ENCODE data around the gene NUDT3.
A peak's percentile ranks its signal among the peaks of the same experiment; 100 is the strongest.

The NUDT3 gene

DNA sequence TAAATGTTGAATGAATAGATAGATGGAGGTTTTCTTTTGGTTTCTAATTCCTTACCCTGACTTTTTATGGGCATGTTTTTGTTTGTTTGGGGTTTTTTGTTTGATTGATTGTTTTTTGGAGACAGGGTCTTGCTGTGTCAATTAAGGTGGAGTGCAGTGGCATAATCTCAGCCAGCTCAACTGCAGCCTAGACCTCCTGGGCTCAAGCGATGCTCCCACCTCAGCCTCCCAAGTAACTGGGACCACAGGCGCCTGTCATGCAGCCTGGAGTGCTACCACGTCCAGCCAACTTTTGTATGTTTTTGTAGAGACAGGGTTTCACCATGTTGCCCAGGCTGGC is 1.5 kb upstream of the NUDT3 start:
- Histone ChIP-seq H3K4me1 (ENCODE audit: control insufficient read depth in 2 of 2, insufficient read depth in 2 of 2, low read length in 2 of 2) (peaks cover 10 to 16% of the 10 kb centered on the region in 2 donors), H3K27ac (ENCODE audit: low read depth in 2 of 2, low read length in 2 of 2) (no peak overlapping the region), H3K27me3 (ENCODE audit: control insufficient read depth in 2 of 2, insufficient read depth in 2 of 2, low read length in 2 of 2) (no peaks in the 10 kb centered on the region), H3K36me3 (ENCODE audit: control insufficient read depth in 2 of 2, insufficient read depth in 2 of 2, low read length in 2 of 2) (no peaks in the 10 kb centered on the region), H3K9ac (ENCODE audit: low read depth in 1 of 2, low read length in 2 of 2) (no peak overlapping the region), H3K9me3 (ENCODE audit: control insufficient read depth in 2 of 2, low read length in 2 of 2) (no peaks in the 10 kb centered on the region), H3K4me3 (ENCODE audit: low read length in 2 of 2) (no peak overlapping the region)

DNA sequence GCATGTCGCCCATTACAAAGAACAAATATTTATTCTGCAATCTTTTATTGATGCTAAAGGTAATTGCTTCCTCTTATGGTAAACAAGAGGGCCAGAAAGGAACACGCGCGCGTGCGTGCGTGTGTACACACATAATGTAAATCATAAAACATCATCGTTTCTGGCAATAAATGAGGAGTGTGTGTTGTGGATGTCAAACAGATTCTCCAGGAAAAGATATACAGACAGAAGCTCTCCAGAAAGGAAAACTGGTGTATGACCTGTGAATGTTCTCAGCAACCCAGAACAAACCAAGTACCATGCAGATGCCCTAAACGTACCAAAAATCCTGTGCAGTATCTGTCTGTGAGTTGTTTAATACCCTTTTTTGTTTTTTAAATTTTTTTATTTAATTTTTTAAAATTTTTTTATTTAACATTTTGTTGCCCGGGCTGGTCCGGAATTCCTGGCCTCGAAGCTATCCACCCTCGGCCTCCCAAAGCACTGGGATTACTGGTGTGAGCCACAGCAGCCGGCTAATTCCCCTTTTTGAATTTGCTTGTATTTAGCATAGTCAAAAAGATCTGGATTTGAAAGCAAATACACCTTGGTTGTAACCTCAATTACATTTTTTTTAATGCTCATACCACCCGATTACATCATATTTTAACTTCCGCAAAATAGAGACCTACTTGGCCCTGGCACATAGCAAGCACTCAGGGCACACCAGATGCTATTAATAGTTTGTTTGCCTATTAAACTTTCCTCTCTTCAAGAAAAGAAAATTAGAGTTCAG is 909 bp upstream of the NUDT3 start:
- Histone ChIP-seq H3K4me3 (ENCODE audit: low read length in 2 of 2) (peak overlapping the region; percentile 78 to 87), H3K4me1 (ENCODE audit: control insufficient read depth in 2 of 2, insufficient read depth in 2 of 2, low read length in 2 of 2) (peaks cover 10 to 16% of the 10 kb centered on the region in 2 donors), H3K9ac (ENCODE audit: low read depth in 1 of 2, low read length in 2 of 2) (peak overlapping the region; percentile 54 to 72), H3K27me3 (ENCODE audit: control insufficient read depth in 2 of 2, insufficient read depth in 2 of 2, low read length in 2 of 2) (no peaks in the 10 kb centered on the region), H3K36me3 (ENCODE audit: control insufficient read depth in 2 of 2, insufficient read depth in 2 of 2, low read length in 2 of 2) (no peaks in the 10 kb centered on the region), H3K27ac (ENCODE audit: low read depth in 2 of 2, low read length in 2 of 2) (peak overlapping the region; percentile 78 to 89), H3K9me3 (ENCODE audit: control insufficient read depth in 2 of 2, low read length in 2 of 2) (no peaks in the 10 kb centered on the region)

GRCh38 chr6:34391786-34392496 is 528 bp downstream of the NUDT3 start:
- H3K4me3 ChIP-seq (ENCODE audit: low read length in 2 of 2): peak overlapping the region; percentile 78 to 87
- peaks cover 10 to 16% of the 10 kb centered on the region in 2 donors for H3K4me1 ChIP-seq (ENCODE audit: control insufficient read depth in 2 of 2, insufficient read depth in 2 of 2, low read length in 2 of 2)
- H3K36me3 ChIP-seq (ENCODE audit: control insufficient read depth in 2 of 2, insufficient read depth in 2 of 2, low read length in 2 of 2): no peaks in the 10 kb centered on the region
- peak overlapping the region; percentile 78 to 89 for H3K27ac ChIP-seq (ENCODE audit: low read depth in 2 of 2, low read length in 2 of 2)
- H3K27me3 ChIP-seq (ENCODE audit: control insufficient read depth in 2 of 2, insufficient read depth in 2 of 2, low read length in 2 of 2): no peaks in the 10 kb centered on the region
- no peaks in the 10 kb centered on the region for H3K9me3 ChIP-seq (ENCODE audit: control insufficient read depth in 2 of 2, low read length in 2 of 2)
- peak overlapping the region; percentile 68 to 72 for H3K9ac ChIP-seq (ENCODE audit: low read depth in 1 of 2, low read length in 2 of 2)

GRCh38 chr6:34391473-34391785 is 1.0 kb downstream of the NUDT3 start:
- Histone ChIP-seq H3K9ac (ENCODE audit: low read depth in 1 of 2, low read length in 2 of 2) (peak overlapping the region; percentile 68 to 72), H3K27ac (ENCODE audit: low read depth in 2 of 2, low read length in 2 of 2) (peak overlapping the region; percentile 78 to 89), H3K4me3 (ENCODE audit: low read length in 2 of 2) (peak overlapping the region; percentile 78 to 87), H3K36me3 (ENCODE audit: control insufficient read depth in 2 of 2, insufficient read depth in 2 of 2, low read length in 2 of 2) (no peaks in the 10 kb centered on the region), H3K27me3 (ENCODE audit: control insufficient read depth in 2 of 2, insufficient read depth in 2 of 2, low read length in 2 of 2) (no peaks in the 10 kb centered on the region), H3K9me3 (ENCODE audit: control insufficient read depth in 2 of 2, low read length in 2 of 2) (no peaks in the 10 kb centered on the region), H3K4me1 (ENCODE audit: control insufficient read depth in 2 of 2, insufficient read depth in 2 of 2, low read length in 2 of 2) (peaks cover 10 to 16% of the 10 kb centered on the region in 2 donors)

DNA sequence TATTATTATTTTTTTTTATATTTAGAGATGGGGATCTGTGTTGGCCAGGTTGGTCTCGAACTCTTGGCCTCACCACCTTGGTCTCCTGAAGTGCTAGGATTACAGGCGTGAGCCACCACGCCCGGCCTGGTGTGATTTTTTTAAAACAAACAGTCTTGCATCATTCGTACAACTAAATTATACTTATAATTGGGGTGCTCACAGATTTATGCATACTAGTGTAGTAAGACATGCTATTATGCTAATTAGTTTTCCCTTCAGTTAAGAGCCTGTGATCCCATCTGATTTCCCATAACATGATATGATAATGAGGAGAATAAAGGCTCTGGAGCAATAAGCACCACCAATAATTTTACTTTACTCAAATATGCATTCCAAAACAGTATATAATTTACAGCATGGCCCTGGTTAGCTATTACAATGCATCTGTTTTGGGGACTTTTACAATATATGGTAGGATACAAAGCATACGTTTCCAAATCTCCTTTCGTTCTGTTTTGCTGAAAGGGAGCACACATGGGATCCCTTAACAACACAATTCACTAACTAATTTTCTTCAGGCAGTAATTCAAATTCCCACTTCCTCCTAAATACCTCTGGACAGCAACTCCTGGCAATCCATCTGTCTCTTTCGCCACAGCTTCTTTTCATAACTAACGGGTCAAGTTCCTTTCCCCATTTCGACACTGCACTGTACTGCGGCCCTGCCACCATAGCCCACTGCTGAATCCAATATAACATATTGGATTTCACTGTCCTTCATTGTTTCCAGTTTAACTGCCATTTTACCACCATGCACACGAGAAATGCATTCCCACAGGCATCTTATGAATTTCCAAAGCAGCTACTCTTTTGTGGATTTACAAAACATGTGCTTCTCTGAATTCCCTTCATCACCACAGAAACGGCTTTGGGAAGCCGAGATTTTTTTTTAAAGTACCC is 1.7 kb downstream of the NUDT3 start:
- Histone ChIP-seq H3K36me3 (ENCODE audit: control insufficient read depth in 2 of 2, insufficient read depth in 2 of 2, low read length in 2 of 2) (no peaks in the 10 kb centered on the region), H3K9ac (ENCODE audit: low read depth in 1 of 2, low read length in 2 of 2) (peak overlapping the region in 1 of 2 donors; percentile 72), H3K4me1 (ENCODE audit: control insufficient read depth in 2 of 2, insufficient read depth in 2 of 2, low read length in 2 of 2) (peaks cover 13 to 18% of the 10 kb centered on the region in 2 donors), H3K9me3 (ENCODE audit: control insufficient read depth in 2 of 2, low read length in 2 of 2) (no peaks in the 10 kb centered on the region), H3K27me3 (ENCODE audit: control insufficient read depth in 2 of 2, insufficient read depth in 2 of 2, low read length in 2 of 2) (no peaks in the 10 kb centered on the region), H3K27ac (ENCODE audit: low read depth in 2 of 2, low read length in 2 of 2) (peak overlapping the region in 1 of 2 donors; percentile 89), H3K4me3 (ENCODE audit: low read length in 2 of 2) (peak overlapping the region; percentile 78 to 87)

- peaks cover 13 to 18% of the 10 kb centered on the region in 2 donors for H3K4me1 ChIP-seq (ENCODE audit: control insufficient read depth in 2 of 2, insufficient read depth in 2 of 2, low read length in 2 of 2)
- no peak overlapping the region for H3K27ac ChIP-seq (ENCODE audit: low read depth in 2 of 2, low read length in 2 of 2)
- no peaks in the 10 kb centered on the region for H3K36me3 ChIP-seq (ENCODE audit: control insufficient read depth in 2 of 2, insufficient read depth in 2 of 2, low read length in 2 of 2)
- H3K27me3 ChIP-seq (ENCODE audit: control insufficient read depth in 2 of 2, insufficient read depth in 2 of 2, low read length in 2 of 2): no peaks in the 10 kb centered on the region
- H3K4me3 ChIP-seq (ENCODE audit: low read length in 2 of 2): no peak overlapping the region
- H3K9ac ChIP-seq (ENCODE audit: low read depth in 1 of 2, low read length in 2 of 2): no peak overlapping the region
- H3K9me3 ChIP-seq (ENCODE audit: control insufficient read depth in 2 of 2, low read length in 2 of 2): no peaks in the 10 kb centered on the region
Measured at GRCh38 chr6:34389034-34389433, 3.4 kb downstream of the NUDT3 start.

GRCh38 chr6:34388421-34388820 is 4.0 kb downstream of the NUDT3 start:
- no peaks in the 10 kb centered on the region for H3K27me3 ChIP-seq (ENCODE audit: control insufficient read depth in 2 of 2, insufficient read depth in 2 of 2, low read length in 2 of 2)
- H3K36me3 ChIP-seq (ENCODE audit: control insufficient read depth in 2 of 2, insufficient read depth in 2 of 2, low read length in 2 of 2): no peaks in the 10 kb centered on the region
- H3K9ac ChIP-seq (ENCODE audit: low read depth in 1 of 2, low read length in 2 of 2): no peak overlapping the region
- H3K4me3 ChIP-seq (ENCODE audit: low read length in 2 of 2): no peak overlapping the region
- no peak overlapping the region for H3K27ac ChIP-seq (ENCODE audit: low read depth in 2 of 2, low read length in 2 of 2)
- no peaks in the 10 kb centered on the region for H3K9me3 ChIP-seq (ENCODE audit: control insufficient read depth in 2 of 2, low read length in 2 of 2)
- H3K4me1 ChIP-seq (ENCODE audit: control insufficient read depth in 2 of 2, insufficient read depth in 2 of 2, low read length in 2 of 2): peaks cover 13 to 15% of the 10 kb centered on the region in 2 donors

GRCh38 chr6:34386316-34387137 is 5.9 kb downstream of the NUDT3 start:
- Histone ChIP-seq H3K27ac (ENCODE audit: low read depth in 2 of 2, low read length in 2 of 2) (no peak overlapping the region), H3K9ac (ENCODE audit: low read depth in 1 of 2, low read length in 2 of 2) (no peak overlapping the region)

GRCh38 chr6:34385793-34386195 is 6.7 kb downstream of the NUDT3 start:
- no peak overlapping the region for H3K27ac ChIP-seq (ENCODE audit: low read depth in 2 of 2, low read length in 2 of 2)
- no peak overlapping the region for H3K4me3 ChIP-seq (ENCODE audit: low read length in 2 of 2)
- no peaks in the 10 kb centered on the region for H3K9me3 ChIP-seq (ENCODE audit: control insufficient read depth in 2 of 2, low read length in 2 of 2)
- H3K36me3 ChIP-seq (ENCODE audit: control insufficient read depth in 2 of 2, insufficient read depth in 2 of 2, low read length in 2 of 2): no peaks in the 10 kb centered on the region
- peaks cover 3 to 4% of the 10 kb centered on the region in 2 donors for H3K4me1 ChIP-seq (ENCODE audit: control insufficient read depth in 2 of 2, insufficient read depth in 2 of 2, low read length in 2 of 2)
- no peak overlapping the region for H3K9ac ChIP-seq (ENCODE audit: low read depth in 1 of 2, low read length in 2 of 2)
- no peaks in the 10 kb centered on the region for H3K27me3 ChIP-seq (ENCODE audit: control insufficient read depth in 2 of 2, insufficient read depth in 2 of 2, low read length in 2 of 2)

More at GRCh38 chr6:34386316-34387137, 5.9 kb downstream of the NUDT3 start:
- H3K36me3 ChIP-seq (ENCODE audit: control insufficient read depth in 2 of 2, insufficient read depth in 2 of 2, low read length in 2 of 2): no peaks in the 10 kb centered on the region
- H3K4me3 ChIP-seq (ENCODE audit: low read length in 2 of 2): no peak overlapping the region
- H3K27me3 ChIP-seq (ENCODE audit: control insufficient read depth in 2 of 2, insufficient read depth in 2 of 2, low read length in 2 of 2): no peaks in the 10 kb centered on the region
- peaks cover 7 to 10% of the 10 kb centered on the region in 2 donors for H3K4me1 ChIP-seq (ENCODE audit: control insufficient read depth in 2 of 2, insufficient read depth in 2 of 2, low read length in 2 of 2)
- H3K9me3 ChIP-seq (ENCODE audit: control insufficient read depth in 2 of 2, low read length in 2 of 2): no peaks in the 10 kb centered on the region

Data from mucosa of rectum (tissue), 2 donors.